Skeletal muscle tissue (tissue), 5 donors: ENCODE results near the gene LYSMD4. TPM values are rescaled to one million over a fixed set of nuclear protein-coding genes. Genes with fewer than 3 reads are reported as not detected.

Experiments used
- H3K27ac ChIP-seq: one replicate; pipeline ENCODE4 v1.7.0; 2013; ENCODE audit warnings: mild to moderate bottlenecking, low read depth, low read length, inconsistent platforms
- H3K27me3 ChIP-seq, 3 donors: one replicate each; pipeline ENCODE4 v1.7.0; 2013; ENCODE audit warnings: low read length in 3 of 3; ENCODE audit not compliant: control insufficient read depth in 3 of 3, insufficient read depth in 3 of 3
- H3K36me3 ChIP-seq, 3 donors: one replicate each; pipeline ENCODE4 v1.7.0; 2013; ENCODE audit warnings: low read length in 3 of 3; ENCODE audit not compliant: control insufficient read depth in 3 of 3, insufficient read depth in 3 of 3
- H3K4me1 ChIP-seq, 3 donors: one replicate each; pipeline ENCODE4 v1.7.0; 2013; ENCODE audit warnings: low read length in 3 of 3, mild to moderate bottlenecking in 3 of 3; ENCODE audit not compliant: control insufficient read depth in 3 of 3, insufficient read depth in 3 of 3
- H3K4me3 ChIP-seq, 3 donors: one replicate each; pipeline ENCODE4 v1.7.0; 2013; ENCODE audit warnings: low read length in 3 of 3
- H3K9ac ChIP-seq, 3 donors: one replicate each; pipeline ENCODE4 v1.7.0; 2013; ENCODE audit warnings: low read length in 3 of 3, mild to moderate bottlenecking in 3 of 3, moderate library complexity in 2 of 3, low read depth in 1 of 3
- H3K9me3 ChIP-seq, 3 donors: one replicate each; pipeline ENCODE4 v1.7.0; 2013; ENCODE audit warnings: low read length in 3 of 3; ENCODE audit not compliant: control insufficient read depth in 3 of 3
- small RNA-seq: library from RNA; depleted of rRNA; stranded (forward); fragments of <200 nt; gene quantifications from one replicate; pipeline ENCODE3, GENCODE V24; 2014
- total RNA-seq: library from RNA; depleted of rRNA; stranded (reverse); fragments of >200 nt; gene quantifications from one replicate; pipeline ENCODE4 v1.2.3, GENCODE V29; 2014
- donor health status: Osteomylitis.

The LYSMD4 gene
- total RNA-seq, 1 donor from 2014 or later, result 11.0 TPM

- H3K36me3 ChIP-seq, result peaks cover 10 to 11% (median 10%) of the 10 kb centered on the region in 3 donors
- no peak overlapping the region for H3K9ac ChIP-seq
- no peak overlapping the region for H3K4me3 ChIP-seq
- no peak overlapping the region for H3K27ac ChIP-seq
- H3K9me3 ChIP-seq, result no peaks in the 10 kb centered on the region
- H3K4me1 ChIP-seq, result no peaks in the 10 kb centered on the region
- no peaks in the 10 kb centered on the region for H3K27me3 ChIP-seq
These were observed 50.1 kb downstream of the LYSMD4 start for GRCh38 chr15:99683000-99683670.

GRCh38 chr15:99682455-99682854, 50.8 kb downstream of the LYSMD4 start:
- Histone ChIP-seq H3K9me3 (no peaks in the 10 kb centered on the region), H3K36me3 (peaks cover 9 to 10% (median 10%) of the 10 kb centered on the region in 3 donors), H3K27ac (no peak overlapping the region), H3K27me3 (no peaks in the 10 kb centered on the region), H3K4me3 (no peak overlapping the region), H3K9ac (no peak overlapping the region), H3K4me1 (no peaks in the 10 kb centered on the region)

- Histone ChIP-seq H3K9ac (no peak overlapping the region), H3K36me3 (peaks cover 8 to 10% (median 10%) of the 10 kb centered on the region in 3 donors), H3K9me3 (no peaks in the 10 kb centered on the region), H3K4me3 (no peak overlapping the region), H3K4me1 (no peaks in the 10 kb centered on the region), H3K27me3 (no peaks in the 10 kb centered on the region), H3K27ac (no peak overlapping the region)
These were observed 51.2 kb downstream of the LYSMD4 start for GRCh38 chr15:99681990-99682389.

GRCh38 chr15:99680276-99680675, 53.0 kb downstream of the LYSMD4 start:
- H3K27ac ChIP-seq, result no peak overlapping the region
- H3K9ac ChIP-seq, result no peak overlapping the region
- no peaks in the 10 kb centered on the region for H3K27me3 ChIP-seq
- peaks cover 11 to 14% (median 11%) of the 10 kb centered on the region in 3 donors for H3K36me3 ChIP-seq
- no peaks in the 10 kb centered on the region for H3K4me1 ChIP-seq
- no peak overlapping the region for H3K4me3 ChIP-seq
- no peaks in the 10 kb centered on the region for H3K9me3 ChIP-seq

- Histone ChIP-seq H3K4me3 (no peak overlapping the region), H3K27ac (no peak overlapping the region), H3K9ac (no peak overlapping the region), H3K4me1 (no peaks in the 10 kb centered on the region), H3K36me3 (peaks cover 25 to 26% (median 25%) of the 10 kb centered on the region in 3 donors), H3K9me3 (no peaks in the 10 kb centered on the region), H3K27me3 (no peaks in the 10 kb centered on the region)
These were observed 55.6 kb downstream of the LYSMD4 start for GRCh38 chr15:99677540-99678134.

Small RNA genes lying within 50 kb of the gene (small RNA-seq; reads per million reads assigned to genes)
- gene RF00019, result not detected

Other genes with a start within 250 kb of the LYSMD4 start
- 29.7 TPM for gene MEF2A, start 167.5 kb downstream of the LYSMD4 start, total RNA-seq